OCI-LY1 (cell line): ENCODE results near the gene GRIP1.

ENCODE experiments used
- H2AFZ ChIP-seq: fragments of 200-600 bp; sonication (generic), shearing (Covaris generic); 2 replicates; pipeline ENCODE4 v1.6.0; 2014; ENCODE audit warnings: antibody characterized with exemption, mild to moderate bottlenecking, low read length
- H3F3A ChIP-seq: fragments of 200-600 bp; sonication (generic), shearing (Covaris generic); 2 replicates; pipeline ENCODE4 v1.6.0; 2014; ENCODE audit warnings: mild to moderate bottlenecking, antibody characterized with exemption, low read length, moderate library complexity; ENCODE audit not compliant: insufficient read depth
- H3K27ac ChIP-seq: fragments of 200-600 bp; sonication (generic); 2 replicates; pipeline ENCODE4 v1.5.1; 2014; ENCODE audit warnings: low read length, mixed run types, mild to moderate bottlenecking, low read depth; ENCODE audit not compliant: poor library complexity, severe bottlenecking
- H3K27me3 ChIP-seq: fragments of 200-600 bp; sonication (generic); 2 replicates; pipeline ENCODE4 v1.6.0; 2014; ENCODE audit warnings: antibody characterized with exemption, mild to moderate bottlenecking, low read length, moderate library complexity; ENCODE audit not compliant: insufficient read depth
- H3K36me3 ChIP-seq: fragments of 200-600 bp; sonication (generic); 2 replicates; pipeline ENCODE4 v1.6.1; 2014; ENCODE audit warnings: mild to moderate bottlenecking, antibody characterized with exemption, low read length, moderate library complexity, mixed read lengths; ENCODE audit not compliant: insufficient read depth
- H3K4me1 ChIP-seq: fragments of 200-600 bp; sonication (generic); 2 replicates; pipeline ENCODE4 v1.5.1; 2014; ENCODE audit warnings: mild to moderate bottlenecking, low read length, moderate library complexity; ENCODE audit not compliant: insufficient read depth, severe bottlenecking
- H3K4me2 ChIP-seq: fragments of 200-600 bp; sonication (generic), shearing (Covaris generic); 2 replicates; pipeline ENCODE4 v1.6.1; 2014; ENCODE audit warnings: low read length
- H3K4me3 ChIP-seq: fragments of 200-600 bp; sonication (generic); 2 replicates; pipeline ENCODE4 v1.5.1; 2014; ENCODE audit warnings: low read length, low read depth, mild to moderate bottlenecking, mixed read lengths; ENCODE audit not compliant: poor library complexity, severe bottlenecking
- H3K79me2 ChIP-seq: fragments of 200-600 bp; shearing (Covaris generic); 2 replicates; pipeline ENCODE4 v1.6.1; 2016; ENCODE audit warnings: mixed run types, low read length, mixed read lengths; ENCODE audit not compliant: insufficient read depth
- H3K9ac ChIP-seq: fragments of 200-600 bp; sonication (generic), shearing (Covaris generic); 2 replicates; pipeline ENCODE4 v1.6.1; 2014; ENCODE audit warnings: mild to moderate bottlenecking, low read length, mixed read lengths
- H3K9me2 ChIP-seq: fragments of 200-600 bp; sonication (generic), shearing (Covaris generic); 2 replicates; pipeline ENCODE4 v1.6.1; 2014; ENCODE audit warnings: low read depth, mild to moderate bottlenecking, low read length, mixed read lengths
- H3K9me3 ChIP-seq: fragments of 200-600 bp; shearing (Covaris generic); 2 replicates; pipeline ENCODE4 v1.6.1; 2014; ENCODE audit warnings: low read length, mixed read lengths
- H4K20me1 ChIP-seq: fragments of 200-600 bp; sonication (generic), shearing (Covaris generic); 2 replicates; pipeline ENCODE4 v1.6.0; 2016; ENCODE audit warnings: mild to moderate bottlenecking, low read length; ENCODE audit not compliant: insufficient read depth
- CTCF ChIP-seq: fragments of 200-600 bp; sonication (generic), shearing (Covaris generic); IDR thresholded peaks from 2 replicates; pipeline ENCODE4 v1.5.1; 2017; ENCODE audit warnings: mild to moderate bottlenecking, antibody characterized with exemption, low read length, moderate library complexity, mixed read lengths
- EZH2 ChIP-seq: fragments of 200-600 bp; sonication (generic), shearing (Covaris generic); IDR thresholded peaks from 2 replicates; pipeline ENCODE4 v1.8.0; 2017; ENCODE audit warnings: borderline replicate concordance, mixed run types, mild to moderate bottlenecking, antibody characterized with exemption, low read length, moderate library complexity, mixed read lengths

Gene GRIP1

GRCh38 chr12:66663611-66664010 is 15.3 kb downstream of the GRIP1 start:
- Histone ChIP-seq H3K4me2 (no peak overlapping the region), H3K79me2 (no peaks in the 10 kb centered on the region), H4K20me1 (no peaks in the 10 kb centered on the region), H3F3A (no peaks in the 10 kb centered on the region), H3K27me3 (no peaks in the 10 kb centered on the region), H3K4me3 (no peak overlapping the region), H3K36me3 (no peaks in the 10 kb centered on the region), H3K9me2 (no peaks in the 10 kb centered on the region), H3K9ac (no peak overlapping the region), H3K27ac (peak overlapping the region; percentile 59), H3K9me3 (no peaks in the 10 kb centered on the region), H2AFZ (no peak overlapping the region), H3K4me1 (peaks cover 45% of the 10 kb centered on the region)
- no peak for TF ChIP-seq EZH2
- no peak for TF ChIP-seq CTCF

- peaks cover 45% of the 10 kb centered on the region for H3K4me1 ChIP-seq
- no peaks in the 10 kb centered on the region for H3K27me3 ChIP-seq
- no peaks in the 10 kb centered on the region for H3K9me2 ChIP-seq
- no peaks in the 10 kb centered on the region for H3K36me3 ChIP-seq
- no peak overlapping the region for H3K4me2 ChIP-seq
- H3F3A ChIP-seq, result no peaks in the 10 kb centered on the region
- H3K4me3 ChIP-seq, result no peak overlapping the region
- no peak for TF ChIP-seq EZH2
- no peak for TF ChIP-seq CTCF
- no peak overlapping the region for H3K9ac ChIP-seq
- H4K20me1 ChIP-seq, result no peaks in the 10 kb centered on the region
- H3K79me2 ChIP-seq, result no peaks in the 10 kb centered on the region
- no peak overlapping the region for H2AFZ ChIP-seq
- H3K27ac ChIP-seq, result peak overlapping the region; percentile 59
- no peaks in the 10 kb centered on the region for H3K9me3 ChIP-seq
Observed at GRCh38 chr12:66662729-66663128, 16.1 kb downstream of the GRIP1 start.

GRCh38 chr12:66662179-66662578 is 16.7 kb downstream of the GRIP1 start:
- no peaks in the 10 kb centered on the region for H3K9me3 ChIP-seq
- no peaks in the 10 kb centered on the region for H3K27me3 ChIP-seq
- H4K20me1 ChIP-seq, result no peaks in the 10 kb centered on the region
- H3K4me2 ChIP-seq, result 0 out of 2 replicates have a peak overlapping the region, but pooled peaks have one; percentile 4
- peaks cover 45% of the 10 kb centered on the region for H3K4me1 ChIP-seq
- H3F3A ChIP-seq, result no peaks in the 10 kb centered on the region
- no peak overlapping the region for H3K4me3 ChIP-seq
- no peak overlapping the region for H3K9ac ChIP-seq
- H3K36me3 ChIP-seq, result no peaks in the 10 kb centered on the region
- TF ChIP-seq CTCF (no peak), EZH2 (no peak)
- no peaks in the 10 kb centered on the region for H3K79me2 ChIP-seq
- H3K9me2 ChIP-seq, result no peaks in the 10 kb centered on the region
- peak overlapping the region; percentile 59 for H3K27ac ChIP-seq
- no peak overlapping the region for H2AFZ ChIP-seq
